ENCODE results near the gene ZNF488. TPM values are rescaled to one million over a fixed set of nuclear protein-coding genes. Genes with fewer than 3 reads are reported as not detected.

The ZNF488 gene
- polyA plus RNA-seq, 1 donor from 2014 or later, result 0.85 TPM

Other genes with a start within 250 kb of the ZNF488 start
- 0.44 and 0.66 TPM in 2 replicates for gene GDF10, start 84.1 kb downstream of the ZNF488 start, polyA plus RNA-seq
- gene GDF2, start 61.8 kb downstream of the ZNF488 start, polyA plus RNA-seq, result not detected in 2 replicates
- not detected in 2 replicates for gene RBP3, start 35.9 kb downstream of the ZNF488 start, polyA plus RNA-seq
- gene ANXA8, start 99.8 kb upstream of the ZNF488 start, polyA plus RNA-seq, result not detected in 2 replicates
- not detected in 2 replicates for gene FAM25G, start 107.4 kb upstream of the ZNF488 start, polyA plus RNA-seq
- 12.0 and 14.5 TPM in 2 replicates for gene AGAP9, start 139.3 kb upstream of the ZNF488 start, polyA plus RNA-seq

Data from neural cell (in vitro differentiated cells).